ENCODE data around the gene FSIP1. TPM values are rescaled to one million over a fixed set of nuclear protein-coding genes. Genes with fewer than 3 reads are reported as not detected.

Gene FSIP1
- total RNA-seq, 1 donor from 2014 or later, result 0.54 TPM

GRCh38 chr15:39586387-39587095 lies 196.1 kb downstream of the FSIP1 start:
- Mint-ChIP-seq H3K9me3 (ENCODE audit: unreplicated experiment) (no peaks in the 10 kb centered on the region), H3K36me3 (ENCODE audit: unreplicated experiment) (peaks cover 88% of the 10 kb centered on the region), H3K27ac (ENCODE audit: unreplicated experiment) (peak overlapping the region; percentile 32), H3K4me3 (ENCODE audit: unreplicated experiment) (peak overlapping the region; percentile 22), H3K4me1 (ENCODE audit: unreplicated experiment) (peaks cover 89% of the 10 kb centered on the region), H3K27me3 (ENCODE audit: unreplicated experiment) (no peaks in the 10 kb centered on the region)
- no peak for DNase-seq (ENCODE audit: extremely low spot score, unreplicated experiment)
- TF ChIP-seq, protein P1, sequence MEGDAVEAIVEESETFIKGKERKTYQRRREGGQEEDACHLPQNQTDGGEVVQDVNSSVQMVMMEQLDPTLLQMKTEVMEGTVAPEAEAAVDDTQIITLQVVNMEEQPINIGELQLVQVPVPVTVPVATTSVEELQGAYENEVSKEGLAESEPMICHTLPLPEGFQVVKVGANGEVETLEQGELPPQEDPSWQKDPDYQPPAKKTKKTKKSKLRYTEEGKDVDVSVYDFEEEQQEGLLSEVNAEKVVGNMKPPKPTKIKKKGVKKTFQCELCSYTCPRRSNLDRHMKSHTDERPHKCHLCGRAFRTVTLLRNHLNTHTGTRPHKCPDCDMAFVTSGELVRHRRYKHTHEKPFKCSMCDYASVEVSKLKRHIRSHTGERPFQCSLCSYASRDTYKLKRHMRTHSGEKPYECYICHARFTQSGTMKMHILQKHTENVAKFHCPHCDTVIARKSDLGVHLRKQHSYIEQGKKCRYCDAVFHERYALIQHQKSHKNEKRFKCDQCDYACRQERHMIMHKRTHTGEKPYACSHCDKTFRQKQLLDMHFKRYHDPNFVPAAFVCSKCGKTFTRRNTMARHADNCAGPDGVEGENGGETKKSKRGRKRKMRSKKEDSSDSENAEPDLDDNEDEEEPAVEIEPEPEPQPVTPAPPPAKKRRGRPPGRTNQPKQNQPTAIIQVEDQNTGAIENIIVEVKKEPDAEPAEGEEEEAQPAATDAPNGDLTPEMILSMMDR (IDR thresholded peaks at IDR 0.05), result no peak

DNA sequence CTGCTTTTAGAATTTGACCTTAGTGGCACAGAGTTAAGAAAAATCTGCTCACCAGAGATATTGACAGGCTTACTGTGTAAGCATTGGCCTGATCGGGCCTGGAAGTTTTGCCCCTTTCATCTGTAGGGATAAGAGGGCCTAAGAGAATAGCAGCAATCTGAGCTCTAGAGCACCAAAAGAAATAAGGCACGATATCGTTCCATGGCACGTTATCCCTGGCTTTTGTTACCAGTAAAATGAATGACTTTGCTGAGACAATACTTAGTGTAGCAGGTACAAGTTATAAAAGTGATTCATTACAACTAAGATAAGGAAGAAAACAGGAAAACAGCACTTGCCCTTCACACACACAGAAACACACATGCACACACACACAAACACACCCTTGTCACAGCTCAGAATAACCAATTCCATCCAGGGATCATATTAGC lies 196.8 kb downstream of the FSIP1 start:
- peaks cover 85% of the 10 kb centered on the region for H3K4me1 Mint-ChIP-seq (ENCODE audit: unreplicated experiment)
- DNase-seq (ENCODE audit: extremely low spot score, unreplicated experiment), result no peak
- H3K36me3 Mint-ChIP-seq (ENCODE audit: unreplicated experiment), result peaks cover 85% of the 10 kb centered on the region

GRCh38 chr15:39585389-39585841 lies 197.2 kb downstream of the FSIP1 start:
- H3K4me3 Mint-ChIP-seq (ENCODE audit: unreplicated experiment), result peak overlapping the region; percentile 97
- H3K27ac Mint-ChIP-seq (ENCODE audit: unreplicated experiment), result peak overlapping the region; percentile 32
- peaks cover 82% of the 10 kb centered on the region for H3K4me1 Mint-ChIP-seq (ENCODE audit: unreplicated experiment)
- no peaks in the 10 kb centered on the region for H3K9me3 Mint-ChIP-seq (ENCODE audit: unreplicated experiment)
- TF ChIP-seq, protein P1 (IDR thresholded peaks at IDR 0.05), result no peak
- peaks cover 80% of the 10 kb centered on the region for H3K36me3 Mint-ChIP-seq (ENCODE audit: unreplicated experiment)
- no peaks in the 10 kb centered on the region for H3K27me3 Mint-ChIP-seq (ENCODE audit: unreplicated experiment)
- DNase-seq (ENCODE audit: extremely low spot score, unreplicated experiment), result no peak

More for the DNA sequence above, 196.8 kb downstream of the FSIP1 start:
- TF ChIP-seq, protein P1 (IDR thresholded peaks at IDR 0.05), result no peak
- Mint-ChIP-seq H3K4me3 (ENCODE audit: unreplicated experiment) (peak overlapping the region; percentile 22), H3K27ac (ENCODE audit: unreplicated experiment) (peak overlapping the region; percentile 32), H3K27me3 (ENCODE audit: unreplicated experiment) (no peaks in the 10 kb centered on the region), H3K9me3 (ENCODE audit: unreplicated experiment) (no peaks in the 10 kb centered on the region)

DNA sequence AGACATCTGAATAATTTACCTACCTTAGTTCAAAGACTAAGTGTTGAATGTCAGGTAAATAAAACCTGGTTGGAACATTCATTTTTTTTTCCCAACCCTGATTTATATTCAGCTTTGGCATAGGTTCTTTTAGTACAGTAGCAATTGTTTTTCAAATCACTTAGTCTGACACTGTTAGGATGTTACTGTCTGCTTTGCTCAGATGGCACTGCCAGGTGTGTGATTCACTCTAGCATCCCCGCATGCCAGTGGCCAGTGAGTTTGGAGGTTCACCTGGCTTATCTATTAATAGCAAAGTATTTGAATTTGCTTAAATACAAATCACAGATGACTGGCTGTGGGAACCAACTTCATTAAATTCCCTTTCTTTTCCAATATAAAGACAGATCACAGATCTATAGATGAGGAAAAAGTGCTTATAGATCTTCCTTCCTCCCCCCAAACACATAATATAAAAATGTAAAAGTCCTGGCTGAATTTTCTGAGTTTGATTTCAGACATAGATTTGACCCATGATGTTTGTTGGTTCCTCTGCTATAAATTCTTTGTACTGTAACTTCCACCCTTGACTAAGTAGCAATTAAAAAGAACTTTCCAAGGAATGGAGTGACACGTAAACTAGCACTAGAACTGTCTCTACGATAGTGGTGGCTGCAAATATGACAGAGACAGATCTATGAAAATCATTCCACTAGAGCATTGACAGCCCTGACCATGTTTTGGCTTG lies 197.8 kb downstream of the FSIP1 start:
- Mint-ChIP-seq H3K27me3 (ENCODE audit: unreplicated experiment) (no peaks in the 10 kb centered on the region), H3K4me3 (ENCODE audit: unreplicated experiment) (peak overlapping the region; percentile 97), H3K4me1 (ENCODE audit: unreplicated experiment) (peaks cover 80% of the 10 kb centered on the region), H3K27ac (ENCODE audit: unreplicated experiment) (peak overlapping the region; percentile 32), H3K36me3 (ENCODE audit: unreplicated experiment) (peaks cover 74% of the 10 kb centered on the region), H3K9me3 (ENCODE audit: unreplicated experiment) (no peaks in the 10 kb centered on the region)
- TF ChIP-seq, protein P1 (IDR thresholded peaks at IDR 0.05), result no peak
- DNase-seq (ENCODE audit: extremely low spot score, unreplicated experiment), result no peak

- Mint-ChIP-seq H3K4me3 (ENCODE audit: unreplicated experiment) (peak overlapping the region; percentile 97), H3K4me1 (ENCODE audit: unreplicated experiment) (peaks cover 83% of the 10 kb centered on the region), H3K27me3 (ENCODE audit: unreplicated experiment) (no peaks in the 10 kb centered on the region), H3K36me3 (ENCODE audit: unreplicated experiment) (peaks cover 68% of the 10 kb centered on the region), H3K9me3 (ENCODE audit: unreplicated experiment) (no peaks in the 10 kb centered on the region), H3K27ac (ENCODE audit: unreplicated experiment) (peak overlapping the region; percentile 32)
- DNase-seq (ENCODE audit: extremely low spot score, unreplicated experiment), result no peak
- TF ChIP-seq, protein P1 (IDR thresholded peaks at IDR 0.05), result no peak
Observed at GRCh38 chr15:39584266-39584659, 198.4 kb downstream of the FSIP1 start.

Data from osteocyte (in vitro differentiated cells).